Measurements from ENCODE around the gene FKBP1A.

Gene FKBP1A

DNA sequence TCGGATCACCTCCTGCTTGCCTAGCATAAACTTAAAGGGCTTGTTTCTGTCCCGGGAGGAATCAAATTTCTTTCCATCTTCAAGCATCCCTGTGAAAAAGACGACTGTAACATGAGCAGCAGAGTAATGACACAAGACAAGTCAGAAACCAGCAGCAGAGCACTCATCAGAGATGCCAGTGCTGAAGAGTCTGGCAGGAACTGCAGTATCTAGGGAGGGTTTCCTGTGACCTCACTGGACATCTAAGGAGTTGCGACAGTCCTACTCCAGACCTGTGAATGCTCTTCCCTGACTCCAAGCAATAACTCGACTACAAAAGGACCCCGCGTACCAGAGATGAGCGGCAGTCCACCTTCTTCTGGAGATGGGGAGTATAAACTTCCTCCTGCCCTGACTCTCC, 17.3 kb downstream of the FKBP1A start:
- H3K4me1 ChIP-seq (ENCODE audit: insufficient read depth, insufficient read length): peaks cover 4% of the 10 kb centered on the region
- H3K9me3 ChIP-seq (ENCODE audit: insufficient read depth, low read length): no peaks in the 10 kb centered on the region
- no peak for DNase-seq (ENCODE audit: low read depth, low spot score)
- H3K4me3 ChIP-seq (ENCODE audit: insufficient read length, low read depth): no peak overlapping the region
- no peak overlapping the region for H3K9ac ChIP-seq (ENCODE audit: insufficient read length, low read depth)
- no peak for TF ChIP-seq YY1 (IDR thresholded peaks at IDR 0.05; ENCODE audit: insufficient read depth, insufficient read length)
- no peak for TF ChIP-seq SUZ12 (IDR thresholded peaks at IDR 0.05; ENCODE audit: extremely low read depth, insufficient read depth, insufficient read length)
- no peak for TF ChIP-seq ZNF274 (IDR thresholded peaks at IDR 0.05; ENCODE audit: low read depth, low read length)
- no peaks in the 10 kb centered on the region for H3K27me3 ChIP-seq (ENCODE audit: insufficient read depth, insufficient read length)
- peaks cover 47% of the 10 kb centered on the region for H3K36me3 ChIP-seq (ENCODE audit: insufficient read depth, insufficient read length, low read length)

- no peak for DNase-seq (ENCODE audit: low read depth, low spot score)
- H3K36me3 ChIP-seq (ENCODE audit: insufficient read depth, insufficient read length, low read length): peaks cover 54% of the 10 kb centered on the region
- no peaks in the 10 kb centered on the region for H3K9me3 ChIP-seq (ENCODE audit: insufficient read depth, low read length)
- peaks cover 4% of the 10 kb centered on the region for H3K4me1 ChIP-seq (ENCODE audit: insufficient read depth, insufficient read length)
- H3K9ac ChIP-seq (ENCODE audit: insufficient read length, low read depth): no peak overlapping the region
- H3K27me3 ChIP-seq (ENCODE audit: insufficient read depth, insufficient read length): no peaks in the 10 kb centered on the region
- H3K4me3 ChIP-seq (ENCODE audit: insufficient read length, low read depth): no peak overlapping the region
- TF ChIP-seq ZNF274 (IDR thresholded peaks at IDR 0.05; ENCODE audit: low read depth, low read length) (no peak), YY1 (IDR thresholded peaks at IDR 0.05; ENCODE audit: insufficient read depth, insufficient read length) (no peak), SUZ12 (IDR thresholded peaks at IDR 0.05; ENCODE audit: extremely low read depth, insufficient read depth, insufficient read length) (no peak)
These were observed 18.6 kb downstream of the FKBP1A start for GRCh38 chr20:1374246-1374645.

DNA sequence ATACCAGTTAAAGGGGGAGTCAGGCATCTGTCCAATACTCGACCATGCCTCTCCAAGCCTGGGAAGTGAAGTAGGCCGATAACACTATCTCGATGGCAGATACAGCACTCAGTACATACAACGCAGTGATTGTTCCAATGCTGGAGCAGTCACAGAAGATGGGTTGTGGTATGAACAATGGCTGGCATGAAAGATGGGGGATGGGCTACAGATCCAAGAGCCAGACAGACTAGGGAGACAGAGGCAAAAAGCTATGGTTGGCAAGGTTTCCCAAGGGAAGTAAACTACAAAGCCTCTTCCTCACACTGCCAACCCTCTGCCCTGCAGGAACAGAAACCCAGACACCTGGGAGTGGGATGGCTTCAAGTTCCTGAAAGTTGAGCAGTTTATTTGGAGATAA, 19.2 kb downstream of the FKBP1A start:
- H3K4me3 ChIP-seq (ENCODE audit: insufficient read length, low read depth): no peak overlapping the region
- H3K9ac ChIP-seq (ENCODE audit: insufficient read length, low read depth): no peak overlapping the region
- H3K9me3 ChIP-seq (ENCODE audit: insufficient read depth, low read length): no peaks in the 10 kb centered on the region
- H3K27me3 ChIP-seq (ENCODE audit: insufficient read depth, insufficient read length): no peaks in the 10 kb centered on the region
- peaks cover 58% of the 10 kb centered on the region for H3K36me3 ChIP-seq (ENCODE audit: insufficient read depth, insufficient read length, low read length)
- no peak for DNase-seq (ENCODE audit: low read depth, low spot score)
- TF ChIP-seq SUZ12 (IDR thresholded peaks at IDR 0.05; ENCODE audit: extremely low read depth, insufficient read depth, insufficient read length) (no peak), YY1 (IDR thresholded peaks at IDR 0.05; ENCODE audit: insufficient read depth, insufficient read length) (no peak), ZNF274 (IDR thresholded peaks at IDR 0.05; ENCODE audit: low read depth, low read length) (no peak)
- peaks cover 4% of the 10 kb centered on the region for H3K4me1 ChIP-seq (ENCODE audit: insufficient read depth, insufficient read length)

DNA sequence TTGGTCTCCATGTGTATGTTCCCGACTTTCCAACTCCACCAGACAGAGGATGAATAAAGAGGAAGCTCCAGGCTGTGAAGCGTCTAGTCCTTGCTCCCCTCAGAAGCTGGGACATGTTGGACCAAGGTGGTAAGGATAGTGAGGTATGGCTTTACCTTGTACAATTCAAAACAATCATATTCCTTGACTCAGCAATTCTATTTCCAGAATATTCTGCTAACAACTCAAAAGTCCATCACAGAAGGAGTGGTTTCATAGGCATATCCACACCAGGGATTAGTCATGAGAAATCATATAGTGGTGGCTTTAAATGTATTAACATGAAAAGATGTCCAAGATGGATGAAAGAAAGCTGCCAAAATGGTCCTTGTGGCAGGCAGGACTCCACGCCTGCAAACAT, 19.8 kb downstream of the FKBP1A start:
- TF ChIP-seq SUZ12 (IDR thresholded peaks at IDR 0.05; ENCODE audit: extremely low read depth, insufficient read depth, insufficient read length) (no peak), YY1 (IDR thresholded peaks at IDR 0.05; ENCODE audit: insufficient read depth, insufficient read length) (no peak), ZNF274 (IDR thresholded peaks at IDR 0.05; ENCODE audit: low read depth, low read length) (no peak)
- Histone ChIP-seq H3K27me3 (ENCODE audit: insufficient read depth, insufficient read length) (no peaks in the 10 kb centered on the region), H3K9me3 (ENCODE audit: insufficient read depth, low read length) (no peaks in the 10 kb centered on the region), H3K4me3 (ENCODE audit: insufficient read length, low read depth) (no peak overlapping the region), H3K9ac (ENCODE audit: insufficient read length, low read depth) (no peak overlapping the region), H3K36me3 (ENCODE audit: insufficient read depth, insufficient read length, low read length) (peaks cover 62% of the 10 kb centered on the region), H3K4me1 (ENCODE audit: insufficient read depth, insufficient read length) (peaks cover 4% of the 10 kb centered on the region)
- no peak for DNase-seq (ENCODE audit: low read depth, low spot score)

GRCh38 chr20:1371830-1372539, 20.9 kb downstream of the FKBP1A start:
- H3K9me3 ChIP-seq (ENCODE audit: insufficient read depth, low read length): no peaks in the 10 kb centered on the region
- no peak overlapping the region for H3K4me3 ChIP-seq (ENCODE audit: insufficient read length, low read depth)
- no peak for DNase-seq (ENCODE audit: low read depth, low spot score)
- H3K36me3 ChIP-seq (ENCODE audit: insufficient read depth, insufficient read length, low read length): peaks cover 66% of the 10 kb centered on the region
- no peak for TF ChIP-seq SUZ12 (IDR thresholded peaks at IDR 0.05; ENCODE audit: extremely low read depth, insufficient read depth, insufficient read length)
- no peak for TF ChIP-seq ZNF274 (IDR thresholded peaks at IDR 0.05; ENCODE audit: low read depth, low read length)
- no peak for TF ChIP-seq YY1 (IDR thresholded peaks at IDR 0.05; ENCODE audit: insufficient read depth, insufficient read length)
- H3K9ac ChIP-seq (ENCODE audit: insufficient read length, low read depth): no peak overlapping the region
- peaks cover 4% of the 10 kb centered on the region for H3K4me1 ChIP-seq (ENCODE audit: insufficient read depth, insufficient read length)
- no peaks in the 10 kb centered on the region for H3K27me3 ChIP-seq (ENCODE audit: insufficient read depth, insufficient read length)

DNA sequence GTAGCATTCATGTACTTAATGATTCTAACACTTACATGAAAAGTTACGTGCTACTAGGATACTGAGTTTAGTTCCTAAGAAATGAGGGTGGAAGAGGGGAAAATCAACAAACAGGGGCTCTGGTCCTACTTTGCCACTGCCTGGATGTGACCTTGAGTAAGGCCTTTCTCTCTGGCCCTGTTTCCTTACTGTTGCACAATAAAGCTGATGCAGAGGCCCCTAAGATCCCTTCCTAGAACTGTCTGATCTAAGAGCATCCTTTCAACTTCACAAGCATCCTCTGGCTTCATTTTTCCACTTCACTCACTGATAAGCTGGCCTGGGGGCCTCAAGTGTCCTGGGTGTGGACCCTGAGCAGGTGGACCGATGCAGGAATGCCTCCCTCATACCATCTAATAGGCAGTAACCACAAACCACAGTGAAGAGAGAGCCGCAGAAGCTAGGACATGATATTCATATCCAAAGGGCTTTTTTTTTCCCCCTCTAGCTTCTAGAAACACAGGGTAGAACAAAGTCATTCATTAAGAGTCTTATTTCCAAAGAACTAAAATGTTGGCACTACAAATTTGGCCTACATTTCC, 21.6 kb downstream of the FKBP1A start:
- Histone ChIP-seq H3K4me3 (ENCODE audit: insufficient read length, low read depth) (no peak overlapping the region), H3K36me3 (ENCODE audit: insufficient read depth, insufficient read length, low read length) (peaks cover 66% of the 10 kb centered on the region), H3K4me1 (ENCODE audit: insufficient read depth, insufficient read length) (peaks cover 4% of the 10 kb centered on the region), H3K9ac (ENCODE audit: insufficient read length, low read depth) (no peak overlapping the region), H3K27me3 (ENCODE audit: insufficient read depth, insufficient read length) (no peaks in the 10 kb centered on the region), H3K9me3 (ENCODE audit: insufficient read depth, low read length) (no peaks in the 10 kb centered on the region)
- no peak for TF ChIP-seq YY1 (IDR thresholded peaks at IDR 0.05; ENCODE audit: insufficient read depth, insufficient read length)
- no peak for TF ChIP-seq SUZ12 (IDR thresholded peaks at IDR 0.05; ENCODE audit: extremely low read depth, insufficient read depth, insufficient read length)
- no peak for TF ChIP-seq ZNF274 (IDR thresholded peaks at IDR 0.05; ENCODE audit: low read depth, low read length)
- no peak for DNase-seq (ENCODE audit: low read depth, low spot score)

GRCh38 chr20:1370548-1371110, 22.2 kb downstream of the FKBP1A start:
- Histone ChIP-seq H3K9ac (ENCODE audit: insufficient read length, low read depth) (no peak overlapping the region), H3K4me1 (ENCODE audit: insufficient read depth, insufficient read length) (peaks cover under 1% of the 10 kb centered on the region), H3K4me3 (ENCODE audit: insufficient read length, low read depth) (no peak overlapping the region), H3K27me3 (ENCODE audit: insufficient read depth, insufficient read length) (no peaks in the 10 kb centered on the region), H3K9me3 (ENCODE audit: insufficient read depth, low read length) (no peaks in the 10 kb centered on the region), H3K36me3 (ENCODE audit: insufficient read depth, insufficient read length, low read length) (peaks cover 67% of the 10 kb centered on the region)
- DNase-seq (ENCODE audit: low read depth, low spot score): no peak
- no peak for TF ChIP-seq SUZ12 (IDR thresholded peaks at IDR 0.05; ENCODE audit: extremely low read depth, insufficient read depth, insufficient read length)
- no peak for TF ChIP-seq ZNF274 (IDR thresholded peaks at IDR 0.05; ENCODE audit: low read depth, low read length)
